Tibial nerve (tissue), 4 donors: ENCODE results near the gene KDELR3. TPM values are rescaled to one million over a fixed set of nuclear protein-coding genes. Genes with fewer than 3 reads are reported as not detected.

Source experiments
- DNase-seq, 2 donors: peaks; one replicate each; pipeline ENCODE4 v3.0.0-alpha.2; 2019; ENCODE audit warnings: low spot score in 2 of 2
- H3K27ac ChIP-seq, 4 donors: fragments of 200-600 bp; sonication (generic) in 3 of 4; one replicate each; pipeline ENCODE4 v1.5.1; 2017 to 2019; ENCODE audit warnings: mild to moderate bottlenecking in 1 of 4
- H3K27me3 ChIP-seq, 2 donors: fragments of 200-600 bp; sonication (generic) in 1 of 2; one replicate each; pipeline versions ENCODE4 v1.5.1 to v1.6.0; 2017 to 2019
- H3K36me3 ChIP-seq, 3 donors: fragments of 200-600 bp; sonication (generic); one replicate each; pipeline ENCODE4 v1.5.1; 2018 to 2019
- H3K4me1 ChIP-seq, 4 donors: fragments of 200-600 bp; sonication (generic) in 3 of 4; one replicate each; pipeline ENCODE4 v1.5.1; 2017 to 2019
- H3K4me3 ChIP-seq, 4 donors: fragments of 200-600 bp; sonication (generic) in 3 of 4; one replicate each; pipeline ENCODE4 v1.5.1; 2017 to 2019; ENCODE audit warnings: mild to moderate bottlenecking in 1 of 4, moderate library complexity in 1 of 4
- H3K9me3 ChIP-seq, 4 donors: fragments of 200-600 bp; sonication (generic) in 3 of 4; one replicate each; pipeline ENCODE4 v1.5.1; 2017 to 2019
- EP300 ChIP-seq, 2 donors: sonication (generic); formaldehyde crosslinking; IDR thresholded peaks; one replicate each; pipeline ENCODE4 v1.6.1; 2017; ENCODE audit warnings: antibody characterized with exemption in 2 of 2, mild to moderate bottlenecking in 1 of 2
- POLR2A ChIP-seq, 2 donors: fragments of 450-650 bp; IDR thresholded peaks; one replicate each; pipeline ENCODE4 v1.6.1; 2017; ENCODE audit warnings: antibody characterized with exemption in 2 of 2, mild to moderate bottlenecking in 2 of 2, moderate library complexity in 2 of 2
- WGBS, 2 donors: methylation state at CpG; one replicate each; pipeline ENCODE4 v1.1.5; 2018; 5-methylcytosine and 5-hydroxymethylcytosine counted together
- total RNA-seq, 4 donors: library from RNA; depleted of rRNA; stranded (reverse); fragments of >200 nt; gene quantifications; one replicate each; pipeline ENCODE4 v1.1.0, GENCODE V29; 2016
- TF ChIP-seq, protein P1 (sequence below), 5 experiments: fragments of 200-600 bp in 3 of 5; fragments of 450-650 bp in 2 of 5; sonication (generic) in 3 of 5; IDR thresholded peaks; one replicate each; pipeline ENCODE4 v1.5.1; 2016 to 2019; ENCODE audit warnings: antibody characterized with exemption in 5 of 5, mild to moderate bottlenecking in 3 of 5, moderate library complexity in 2 of 5

Gene KDELR3
- total RNA-seq, 4 donors from 2014 or later = 6.1 to 18.0 (median 10.6) TPM

DNA sequence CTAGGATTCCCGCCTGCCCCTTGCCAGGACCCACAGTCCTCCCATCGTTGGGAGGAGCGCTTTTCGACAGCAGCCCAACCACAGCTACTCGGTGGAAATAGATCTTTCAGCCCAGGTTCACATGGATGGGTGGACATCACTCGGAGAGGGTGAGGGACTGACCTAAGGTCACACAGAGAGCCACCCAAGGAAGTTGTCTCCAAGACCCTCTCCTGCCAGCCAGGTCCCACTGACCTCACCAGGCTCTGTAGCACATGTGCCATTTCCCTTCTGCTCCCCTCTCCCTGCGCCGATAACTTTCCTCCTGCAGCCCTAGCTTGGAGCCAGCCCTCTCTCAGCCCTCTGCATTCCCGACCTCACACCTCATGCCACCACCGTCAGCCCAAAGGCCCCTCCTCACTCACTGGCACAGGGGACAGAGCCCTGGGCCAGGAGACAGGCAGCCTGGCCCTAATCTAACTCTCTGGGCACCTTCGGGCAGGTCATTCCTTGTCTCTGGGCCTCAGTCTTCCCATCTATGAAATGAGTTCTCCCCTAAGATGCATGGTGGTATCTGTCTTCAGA is 17.6 kb upstream of the KDELR3 start:
- 42 to 57% methylated on average over 11 of the region's 11 CpGs for WGBS, 2 donors
- Histone ChIP-seq H3K36me3 (no peaks in the 10 kb centered on the region), H3K4me1 (peaks cover 0 to 14% (median 3%) of the 10 kb centered on the region in 4 donors), H3K9me3 (no peaks in the 10 kb centered on the region), H3K27me3 (peaks cover 5 to 64% of the 10 kb centered on the region in 2 donors), H3K27ac (no peak overlapping the region), H3K4me3 (no peak overlapping the region)
- TF ChIP-seq EP300 (IDR thresholded peaks at IDR 0.05) = no peak
- TF ChIP-seq POLR2A (IDR thresholded peaks at IDR 0.05) = no peak
- TF ChIP-seq, protein P1, sequence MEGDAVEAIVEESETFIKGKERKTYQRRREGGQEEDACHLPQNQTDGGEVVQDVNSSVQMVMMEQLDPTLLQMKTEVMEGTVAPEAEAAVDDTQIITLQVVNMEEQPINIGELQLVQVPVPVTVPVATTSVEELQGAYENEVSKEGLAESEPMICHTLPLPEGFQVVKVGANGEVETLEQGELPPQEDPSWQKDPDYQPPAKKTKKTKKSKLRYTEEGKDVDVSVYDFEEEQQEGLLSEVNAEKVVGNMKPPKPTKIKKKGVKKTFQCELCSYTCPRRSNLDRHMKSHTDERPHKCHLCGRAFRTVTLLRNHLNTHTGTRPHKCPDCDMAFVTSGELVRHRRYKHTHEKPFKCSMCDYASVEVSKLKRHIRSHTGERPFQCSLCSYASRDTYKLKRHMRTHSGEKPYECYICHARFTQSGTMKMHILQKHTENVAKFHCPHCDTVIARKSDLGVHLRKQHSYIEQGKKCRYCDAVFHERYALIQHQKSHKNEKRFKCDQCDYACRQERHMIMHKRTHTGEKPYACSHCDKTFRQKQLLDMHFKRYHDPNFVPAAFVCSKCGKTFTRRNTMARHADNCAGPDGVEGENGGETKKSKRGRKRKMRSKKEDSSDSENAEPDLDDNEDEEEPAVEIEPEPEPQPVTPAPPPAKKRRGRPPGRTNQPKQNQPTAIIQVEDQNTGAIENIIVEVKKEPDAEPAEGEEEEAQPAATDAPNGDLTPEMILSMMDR (IDR thresholded peaks at IDR 0.05) = no peak
- DNase-seq = no peak

DNA sequence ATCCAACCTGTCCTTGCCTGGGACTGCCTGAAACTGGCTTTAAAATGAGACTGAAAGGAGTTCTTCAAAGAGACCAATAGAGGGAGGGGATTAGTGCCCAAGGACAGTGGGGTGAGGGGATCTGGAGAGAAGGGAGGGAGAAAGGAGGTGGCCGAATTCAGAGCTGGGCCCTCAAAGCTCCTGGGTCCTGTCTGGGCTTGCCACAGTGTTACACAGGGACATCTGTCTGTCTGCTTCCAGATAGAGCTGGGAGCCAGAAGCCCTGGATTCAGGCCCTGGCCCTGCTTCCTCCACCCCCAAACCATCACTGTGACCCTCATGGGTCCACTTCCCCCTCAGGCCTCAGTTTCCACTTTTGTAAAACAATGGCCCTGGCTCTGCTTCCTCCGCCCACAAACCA is 16.5 kb upstream of the KDELR3 start:
- Histone ChIP-seq H3K27me3 (peaks cover 5 to 64% of the 10 kb centered on the region in 2 donors), H3K36me3 (no peaks in the 10 kb centered on the region), H3K4me1 (peaks cover 0 to 25% (median 6%) of the 10 kb centered on the region in 4 donors), H3K4me3 (no peak overlapping the region), H3K9me3 (no peaks in the 10 kb centered on the region), H3K27ac (no peak overlapping the region)
- DNase-seq = no peak
- 79 to 96% methylated on average over 2 of the region's 2 CpGs for WGBS, 2 donors
- TF ChIP-seq, protein P1 (IDR thresholded peaks at IDR 0.05) = no peak
- no peak for TF ChIP-seq EP300 (IDR thresholded peaks at IDR 0.05)
- TF ChIP-seq POLR2A (IDR thresholded peaks at IDR 0.05) = no peak

DNA sequence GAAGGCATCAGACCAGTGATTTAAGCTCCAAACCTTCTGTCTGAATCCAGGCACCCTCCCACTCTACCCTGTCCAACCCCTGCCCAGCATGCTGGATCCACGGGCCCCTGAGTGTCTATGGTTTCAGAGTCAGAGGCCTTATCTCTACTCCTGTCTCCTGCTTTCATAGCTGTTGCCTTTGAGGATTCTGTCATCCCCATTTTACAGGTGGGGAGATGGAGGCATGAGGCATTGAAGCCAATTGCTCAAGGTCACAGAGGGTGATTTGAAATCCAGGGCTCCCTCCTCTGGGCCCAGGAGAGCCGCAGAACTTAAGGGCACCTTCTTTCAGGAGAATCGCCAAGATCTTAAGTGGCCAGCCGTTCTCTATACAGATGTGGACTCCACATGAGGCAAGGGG is 16.0 kb upstream of the KDELR3 start:
- Histone ChIP-seq H3K27ac (no peak overlapping the region), H3K9me3 (no peaks in the 10 kb centered on the region), H3K36me3 (no peaks in the 10 kb centered on the region), H3K27me3 (peaks cover 5 to 64% of the 10 kb centered on the region in 2 donors), H3K4me1 (peaks cover 0 to 29% (median 6%) of the 10 kb centered on the region in 4 donors), H3K4me3 (no peak overlapping the region)
- no peak for DNase-seq
- no peak for TF ChIP-seq EP300 (IDR thresholded peaks at IDR 0.05)
- TF ChIP-seq POLR2A (IDR thresholded peaks at IDR 0.05) = no peak
- TF ChIP-seq, protein P1 (IDR thresholded peaks at IDR 0.05) = no peak
- WGBS, 2 donors = 85 to 86% methylated on average over 3 to 4 of the region's 4 CpGs

DNA sequence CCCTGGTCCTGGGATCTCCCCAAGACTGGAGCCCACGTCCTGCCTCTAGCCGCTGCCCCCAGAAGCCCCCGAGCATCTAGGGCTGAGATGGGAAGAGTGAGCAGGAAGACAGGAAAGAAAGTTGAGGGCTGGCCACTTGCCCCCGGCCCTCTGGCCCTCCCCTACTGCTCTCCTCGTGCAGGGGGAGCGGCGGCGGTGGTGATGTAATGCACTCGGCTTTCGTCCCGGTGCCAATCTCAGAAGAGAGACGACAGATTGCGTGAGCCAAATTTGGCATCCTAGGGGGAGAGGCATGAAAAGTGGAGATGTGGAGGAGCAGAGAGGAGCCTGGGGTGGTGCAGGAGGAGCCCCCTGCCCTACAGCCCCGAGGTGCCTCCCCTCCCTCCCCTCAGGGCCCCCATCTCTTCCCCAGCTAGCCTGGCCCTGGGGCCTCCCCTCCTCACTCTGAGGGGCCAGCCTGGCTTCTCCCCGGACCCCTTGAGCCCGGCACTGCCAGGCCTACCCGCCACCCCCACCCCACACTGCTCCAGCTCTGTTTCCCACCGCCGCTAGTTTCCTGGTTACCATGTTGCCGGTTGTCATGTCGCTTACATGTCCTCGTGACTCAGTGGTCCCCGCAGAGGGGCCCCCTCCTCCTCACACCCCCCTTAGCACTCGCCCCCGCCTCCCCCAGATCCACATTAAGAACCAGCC is 15.4 kb upstream of the KDELR3 start:
- 35 to 40% methylated on average over 23 to 24 of the region's 25 CpGs for WGBS, 2 donors
- Histone ChIP-seq H3K27me3 (peaks cover 5 to 64% of the 10 kb centered on the region in 2 donors), H3K27ac (no peak overlapping the region), H3K4me3 (no peak overlapping the region), H3K36me3 (no peaks in the 10 kb centered on the region), H3K9me3 (no peaks in the 10 kb centered on the region), H3K4me1 (peaks cover 0 to 29% (median 6%) of the 10 kb centered on the region in 4 donors)
- TF ChIP-seq POLR2A (IDR thresholded peaks at IDR 0.05) (no peak), EP300 (IDR thresholded peaks at IDR 0.05) (no peak)
- TF ChIP-seq, protein P1 (IDR thresholded peaks at IDR 0.05) = no peak
- no peak for DNase-seq

DNA sequence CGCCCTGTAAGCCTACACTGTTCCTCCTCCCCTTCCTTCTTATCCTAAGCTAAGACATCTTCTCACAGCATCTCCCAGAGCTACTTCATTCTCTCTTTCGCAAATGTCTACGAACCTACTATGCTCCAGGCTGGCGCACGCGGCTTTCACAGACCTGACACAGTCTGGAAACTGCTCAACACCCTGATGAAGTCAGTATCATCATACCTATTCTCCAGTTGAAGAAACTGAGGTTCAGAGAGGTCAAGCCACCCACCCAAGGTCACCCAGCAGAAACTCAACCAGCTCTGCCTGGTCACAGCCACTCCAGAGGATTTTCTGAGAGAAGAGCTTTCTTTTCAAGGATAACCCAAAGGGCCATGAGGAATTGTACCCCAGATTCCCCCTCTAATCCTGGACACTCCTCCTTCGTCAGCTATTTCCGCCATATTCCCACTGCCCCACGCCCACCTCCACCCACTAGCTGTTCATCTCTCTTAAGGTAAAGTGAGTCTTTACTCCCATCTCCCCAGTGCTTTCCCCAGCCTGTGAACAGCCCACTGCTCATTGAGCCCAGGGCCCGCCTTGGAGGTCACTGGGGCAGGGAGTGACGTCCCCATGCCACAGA is 14.7 kb upstream of the KDELR3 start:
- Histone ChIP-seq H3K4me1 (peaks cover 0 to 29% (median 6%) of the 10 kb centered on the region in 4 donors), H3K27me3 (peaks cover 5 to 66% of the 10 kb centered on the region in 2 donors), H3K27ac (no peak overlapping the region), H3K9me3 (no peaks in the 10 kb centered on the region), H3K36me3 (no peaks in the 10 kb centered on the region), H3K4me3 (no peak overlapping the region)
- 85 to 87% methylated on average over 11 of the region's 11 CpGs for WGBS, 2 donors
- no peak for DNase-seq
- no peak for TF ChIP-seq EP300 (IDR thresholded peaks at IDR 0.05)
- TF ChIP-seq POLR2A (IDR thresholded peaks at IDR 0.05) = no peak
- TF ChIP-seq, protein P1 (IDR thresholded peaks at IDR 0.05) = no peak
